ENCODE data around the gene SLC1A4.
A peak's percentile ranks its signal among the peaks of the same experiment; 100 is the strongest.

The SLC1A4 gene

DNA sequence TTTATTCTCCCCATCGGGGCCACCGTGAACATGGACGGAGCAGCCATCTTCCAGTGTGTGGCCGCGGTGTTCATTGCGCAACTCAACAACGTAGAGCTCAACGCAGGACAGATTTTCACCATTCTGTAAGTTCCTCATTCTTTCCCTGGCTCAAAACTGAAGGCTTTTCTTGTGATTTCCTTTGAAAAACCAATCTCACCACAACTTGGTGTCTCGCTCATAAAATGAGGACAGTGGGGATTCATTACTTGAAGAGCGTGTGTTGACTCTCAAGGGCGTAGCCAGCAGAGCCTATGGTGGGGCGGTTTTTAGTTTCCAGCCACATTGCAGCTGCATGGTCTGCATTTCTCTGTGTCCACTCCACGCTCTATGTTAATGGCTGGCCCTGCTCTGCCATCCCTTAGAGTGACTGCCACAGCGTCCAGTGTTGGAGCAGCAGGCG lies 29.0 kb downstream of the SLC1A4 start:
- peaks cover 3 to 62% of the 10 kb centered on the region in 2 experiments; a peak in 2 of 3 replicates for H3K36me3 ChIP-seq (ENCODE audit: control insufficient read depth in 2 of 2, insufficient read depth in 1 of 2, low read length in 2 of 2)

DNA sequence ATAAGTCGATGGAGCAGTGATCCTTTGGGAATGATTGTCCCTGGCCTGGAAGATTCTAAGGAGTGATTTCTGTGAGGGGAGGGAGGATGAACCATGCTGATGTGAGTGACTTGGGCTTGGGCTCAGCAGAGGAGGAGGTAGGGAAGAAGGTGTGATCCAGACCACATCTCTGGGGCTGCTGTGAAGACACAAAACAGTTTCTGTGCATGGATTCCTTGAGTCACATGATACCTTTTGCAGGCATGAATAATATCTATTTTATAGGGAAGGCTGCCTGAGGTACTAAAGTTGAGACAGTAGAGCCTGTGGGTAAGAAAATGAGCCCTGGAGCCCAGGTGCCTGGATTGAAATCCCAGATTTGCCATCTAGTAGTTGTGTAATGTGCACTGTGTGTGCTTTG lies 29.8 kb downstream of the SLC1A4 start:
- Histone ChIP-seq H3K4me3 (ENCODE audit: low read depth, low read length) (no peak overlapping the region), H3K36me3 (ENCODE audit: control insufficient read depth in 2 of 2, insufficient read depth in 1 of 2, low read length in 2 of 2) (peaks cover 3 to 62% of the 10 kb centered on the region in 2 experiments; a peak in 1 of 3 replicates), H3K27ac (ENCODE audit: extremely low read depth, low read depth, low read length) (no peak overlapping the region), H3K4me1 (ENCODE audit: control insufficient read depth, insufficient read depth, low read length) (0 out of 2 replicates have a peak, but pooled peaks cover 2% of the 10 kb centered on the region), H3K9me3 (ENCODE audit: control insufficient read depth, insufficient read depth, low read depth, low read length) (no peaks in the 10 kb centered on the region)
- ChIA-PET CTCF (no interaction called here), POLR2A (no interaction called here)
- TF ChIP-seq, protein P1, sequence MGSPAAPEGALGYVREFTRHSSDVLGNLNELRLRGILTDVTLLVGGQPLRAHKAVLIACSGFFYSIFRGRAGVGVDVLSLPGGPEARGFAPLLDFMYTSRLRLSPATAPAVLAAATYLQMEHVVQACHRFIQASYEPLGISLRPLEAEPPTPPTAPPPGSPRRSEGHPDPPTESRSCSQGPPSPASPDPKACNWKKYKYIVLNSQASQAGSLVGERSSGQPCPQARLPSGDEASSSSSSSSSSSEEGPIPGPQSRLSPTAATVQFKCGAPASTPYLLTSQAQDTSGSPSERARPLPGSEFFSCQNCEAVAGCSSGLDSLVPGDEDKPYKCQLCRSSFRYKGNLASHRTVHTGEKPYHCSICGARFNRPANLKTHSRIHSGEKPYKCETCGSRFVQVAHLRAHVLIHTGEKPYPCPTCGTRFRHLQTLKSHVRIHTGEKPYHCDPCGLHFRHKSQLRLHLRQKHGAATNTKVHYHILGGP (tag by site-specific recombination; IDR thresholded peaks at IDR 0.05): no peak
- TF ChIP-seq ZBTB48 (tag by site-specific recombination; IDR thresholded peaks at IDR 0.05) (no peak), ZNF473 (tag by site-specific recombination; IDR thresholded peaks at IDR 0.05) (no peak), ZSCAN23 (tag by site-specific recombination; IDR thresholded peaks at IDR 0.05) (no peak), ZNF184 (tag by site-specific recombination; IDR thresholded peaks at IDR 0.05) (no peak), ZSCAN16 (tag by site-specific recombination; IDR thresholded peaks at IDR 0.05) (no peak), GLIS2 (tag by site-specific recombination; IDR thresholded peaks at IDR 0.05) (no peak), ZNF121 (tag by site-specific recombination; IDR thresholded peaks at IDR 0.05) (no peak), ZNF707 (tag by site-specific recombination; IDR thresholded peaks at IDR 0.05) (no peak), YY1 (tag by site-specific recombination; IDR thresholded peaks at IDR 0.05) (no peak)

More for the DNA sequence above, 29.0 kb downstream of the SLC1A4 start:
- ChIA-PET POLR2A (no interaction called here), CTCF (interaction anchor here (0.7 to 1.7 kb wide), 2 partner anchors 21 to 100 kb away, joined by 3 read pairs; no protein-coding TSS in a partner anchor)
- TF ChIP-seq, protein P2, sequence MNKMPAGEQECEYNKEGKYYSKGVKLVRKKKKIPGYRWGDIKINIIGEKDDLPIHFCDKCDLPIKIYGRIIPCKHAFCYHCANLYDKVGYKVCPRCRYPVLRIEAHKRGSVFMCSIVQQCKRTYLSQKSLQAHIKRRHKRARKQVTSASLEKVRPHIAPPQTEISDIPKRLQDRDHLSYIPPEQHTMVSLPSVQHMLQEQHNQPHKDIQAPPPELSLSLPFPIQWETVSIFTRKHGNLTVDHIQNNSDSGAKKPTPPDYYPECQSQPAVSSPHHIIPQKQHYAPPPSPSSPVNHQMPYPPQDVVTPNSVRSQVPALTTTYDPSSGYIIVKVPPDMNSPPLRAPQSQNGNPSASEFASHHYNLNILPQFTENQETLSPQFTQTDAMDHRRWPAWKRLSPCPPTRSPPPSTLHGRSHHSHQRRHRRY (tag by site-specific recombination; IDR thresholded peaks at IDR 0.05): no peak
- TF ChIP-seq, protein P3, sequence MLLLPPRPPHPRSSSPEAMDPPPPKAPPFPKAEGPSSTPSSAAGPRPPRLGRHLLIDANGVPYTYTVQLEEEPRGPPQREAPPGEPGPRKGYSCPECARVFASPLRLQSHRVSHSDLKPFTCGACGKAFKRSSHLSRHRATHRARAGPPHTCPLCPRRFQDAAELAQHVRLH (tag by site-specific recombination; IDR thresholded peaks at IDR 0.05): no peak
- TF ChIP-seq ZBTB1 (tag by site-specific recombination; IDR thresholded peaks at IDR 0.05): no peak
- no peak for TF ChIP-seq ZNF140 (tag by site-specific recombination; IDR thresholded peaks at IDR 0.05)
- no peak for TF ChIP-seq ZNF341 (tag by site-specific recombination; IDR thresholded peaks at IDR 0.05; ENCODE audit: low read depth)
- TF ChIP-seq ZNF664 (tag by site-specific recombination; IDR thresholded peaks at IDR 0.05): no peak
- no peaks in the 10 kb centered on the region for H3K9me3 ChIP-seq (ENCODE audit: control insufficient read depth, insufficient read depth, low read depth, low read length)
- H3K4me3 ChIP-seq (ENCODE audit: low read depth, low read length): no peak overlapping the region
- no peak overlapping the region for H3K27ac ChIP-seq (ENCODE audit: extremely low read depth, low read depth, low read length)
- H3K4me1 ChIP-seq (ENCODE audit: control insufficient read depth, insufficient read depth, low read length): 0 out of 2 replicates have a peak, but pooled peaks cover 2% of the 10 kb centered on the region

DNA sequence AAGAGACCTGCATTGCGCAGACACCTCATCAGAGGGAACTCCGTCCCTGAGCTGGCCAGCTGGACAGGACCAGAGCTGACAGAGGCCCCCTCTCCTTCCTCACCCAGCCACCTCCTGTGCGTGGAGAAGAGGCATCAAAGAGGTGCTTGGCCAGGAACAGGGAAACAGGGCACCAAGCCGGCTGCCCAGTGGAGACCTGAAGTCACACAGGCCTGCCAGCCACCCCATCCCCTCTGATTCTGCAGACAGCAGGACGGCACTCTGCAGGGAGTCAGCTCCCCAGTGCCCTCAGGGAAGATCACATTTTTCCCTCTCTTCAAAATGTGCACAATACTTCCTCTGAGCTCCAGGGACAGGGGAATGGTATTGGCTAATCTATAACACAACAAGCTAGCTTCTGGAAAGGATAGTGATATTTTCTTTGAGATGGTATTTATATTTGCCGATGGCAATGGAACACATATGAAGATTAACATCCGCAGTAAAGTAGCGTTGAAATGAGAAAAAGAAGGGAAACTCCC lies 30.5 kb downstream of the SLC1A4 start:
- Histone ChIP-seq H3K9me3 (ENCODE audit: control insufficient read depth, insufficient read depth, low read depth, low read length) (no peaks in the 10 kb centered on the region), H3K4me3 (ENCODE audit: low read depth, low read length) (no peak overlapping the region), H3K4me1 (ENCODE audit: control insufficient read depth, insufficient read depth, low read length) (0 out of 2 replicates have a peak, but pooled peaks cover 2% of the 10 kb centered on the region), H3K36me3 (ENCODE audit: control insufficient read depth in 2 of 2, insufficient read depth in 1 of 2, low read length in 2 of 2) (peaks cover 3 to 57% of the 10 kb centered on the region in 2 experiments; a peak in 1 of 3 replicates), H3K27ac (ENCODE audit: extremely low read depth, low read depth, low read length) (no peak overlapping the region)
- ChIA-PET POLR2A (interaction anchor here (1.1 kb wide), 1 partner anchor 31 kb away, joined by 3 read pairs; the partner anchor contains the start of gene SLC1A4), CTCF (no interaction called here)
- peak; percentile 51 for TF ChIP-seq ZIC2 (tag by site-specific recombination; IDR thresholded peaks at IDR 0.05)
- no peak for TF ChIP-seq ZNF558 (tag by site-specific recombination; IDR thresholded peaks at IDR 0.05)
- TF ChIP-seq ZNF416 (tag by site-specific recombination; IDR thresholded peaks at IDR 0.05): no peak
- no peak for TF ChIP-seq PRDM1 (tag by site-specific recombination; IDR thresholded peaks at IDR 0.05)

Data from HEK293 (cell line).